H1 (cell line): ENCODE data around the gene KLF2. TPM values are rescaled to one million over a fixed set of nuclear protein-coding genes. Genes with fewer than 3 reads are reported as not detected.
A peak's percentile ranks its signal among the peaks of the same experiment; 100 is the strongest.

Experiments used
- CTCF ChIA-PET: fragments of 300-600 bp; sonication (Branson Sonifier 250); formaldehyde crosslinking; loops from one replicate; lab custom pipeline; 2021; ENCODE audit not compliant: partially characterized antibody; lab: Charles Lee
- POLR2A ChIA-PET: fragments of 300-600 bp; sonication (Branson Sonifier 250); formaldehyde crosslinking; loops from one replicate; lab custom pipeline; 2021; ENCODE audit warnings: inconsistent platforms; ENCODE audit not compliant: partially characterized antibody; lab: Charles Lee
- DNase-seq, 2 experiments: peaks; one replicate each; pipeline versions ENCODE4 v3.0.0 to v3.0.0-alpha.2; 2010 to 2022; ENCODE audit warnings: low spot score in 2 of 2, low read depth in 1 of 2, mixed read lengths in 1 of 2
- FAIRE-seq: peaks from 2 replicates; lab custom pipeline; 2011; peaks lifted over from hg19 to GRCh38; lab: Jason Lieb, UNC
- H2AFZ ChIP-seq: 2 replicates; pipeline ENCODE4 v1.8.1; 2012; ENCODE audit warnings: low read length, inconsistent platforms
- H2AK5ac ChIP-seq: 2 replicates; pipeline ENCODE4 v1.6.1; 2013; ENCODE audit warnings: low read depth, low read length
- H2BK120ac ChIP-seq: replicated peaks from 2 replicates; pipeline ENCODE3; 2013; ENCODE audit warnings: low read depth, low read length, inconsistent platforms
- H2BK12ac ChIP-seq: 2 replicates; pipeline ENCODE4 v1.6.1; 2013; ENCODE audit warnings: low read depth, low read length
- H2BK15ac ChIP-seq: 2 replicates; pipeline ENCODE4 v1.6.1; 2013; ENCODE audit warnings: low read length
- H2BK20ac ChIP-seq: 2 replicates; pipeline ENCODE4 v1.6.1; 2013; ENCODE audit warnings: low read length
- H2BK5ac ChIP-seq: 2 replicates; pipeline ENCODE4 v1.6.1; 2013; ENCODE audit warnings: low read depth, low read length
- H3K14ac ChIP-seq: 2 replicates; pipeline ENCODE4 v1.6.1; 2013; ENCODE audit warnings: inconsistent platforms; ENCODE audit not compliant: insufficient read length
- H3K18ac ChIP-seq: 2 replicates; pipeline ENCODE4 v1.6.1; 2013; ENCODE audit warnings: low read length; ENCODE audit errors: extremely low read depth
- H3K23ac ChIP-seq: 2 replicates; pipeline ENCODE4 v1.6.1; 2013; ENCODE audit warnings: inconsistent platforms; ENCODE audit not compliant: insufficient read length
- H3K23me2 ChIP-seq: 2 replicates; pipeline ENCODE4 v1.6.1; 2013; ENCODE audit warnings: low read depth, low read length
- H3K27ac ChIP-seq: 2 replicates; pipeline ENCODE4 v1.6.1; 2011; ENCODE audit warnings: low read depth, low read length, inconsistent platforms
- H3K27me3 ChIP-seq, 4 experiments: replicated peaks in 1 of 4; 1 replicate in 1 of 4; 2 replicates in 3 of 4; pipeline versions ENCODE4 v1.6.1 to v1.8.1; 2011 to 2013; ENCODE audit warnings: low read length in 3 of 4, mild to moderate bottlenecking in 3 of 4, inconsistent platforms in 2 of 4, mixed read lengths in 2 of 4, moderate library complexity in 1 of 4; ENCODE audit not compliant: control insufficient read depth in 3 of 4, insufficient read depth in 3 of 4; ENCODE audit errors: extremely low read depth in 1 of 4
- H3K36me3 ChIP-seq, 4 experiments: 2 replicates each; pipeline versions ENCODE4 v1.6.1 to v1.8.1; 2011 to 2013; ENCODE audit warnings: mild to moderate bottlenecking in 4 of 4, low read length in 3 of 4, moderate library complexity in 2 of 4, control low read depth in 1 of 4, inconsistent platforms in 1 of 4; ENCODE audit not compliant: insufficient read depth in 4 of 4, control insufficient read depth in 2 of 4
- H3K4ac ChIP-seq: replicated peaks from 2 replicates; pipeline ENCODE3; 2013; ENCODE audit warnings: low read length, low read depth, mixed read lengths, inconsistent platforms; ENCODE audit not compliant: insufficient read length
- H3K4me1 ChIP-seq, 4 experiments: replicated peaks in 1 of 4; 1 replicate in 1 of 4; 2 replicates in 3 of 4; pipeline versions ENCODE4 v1.6.1 to v1.8.1; 2011 to 2013; ENCODE audit warnings: low read length in 3 of 4, inconsistent platforms in 2 of 4, mixed read lengths in 1 of 4; ENCODE audit not compliant: insufficient read depth in 4 of 4, control insufficient read depth in 3 of 4
- H3K4me2 ChIP-seq, 2 experiments: 2 replicates each; pipeline versions ENCODE4 v1.6.1 to v1.8.1; 2011 to 2013; ENCODE audit warnings: low read depth in 2 of 2, low read length in 2 of 2, control low read depth in 1 of 2, inconsistent platforms in 1 of 2, mild to moderate bottlenecking in 1 of 2; ENCODE audit not compliant: insufficient read depth in 1 of 2
- H3K4me3 ChIP-seq, 4 experiments: fragments of 200-600, 300-600 bp in 1 of 4; sonication (generic), shearing (Covaris generic), sonication (Bioruptor Twin) in 1 of 4; 2 replicates each; pipeline versions ENCODE4 v1.5.1 to v1.8.1; 2011 to 2016; ENCODE audit warnings: low read length in 4 of 4, low read depth in 3 of 4, control low read depth in 2 of 4, inconsistent platforms in 2 of 4, mild to moderate bottlenecking in 2 of 4, mixed read lengths in 1 of 4, moderate library complexity in 1 of 4; ENCODE audit not compliant: insufficient read depth in 2 of 4; ENCODE audit errors: extremely low read depth in 1 of 4
- H3K56ac ChIP-seq: replicated peaks from 2 replicates; pipeline ENCODE3; 2013; ENCODE audit warnings: low read depth, mild to moderate bottlenecking, mixed read lengths, low read length, inconsistent platforms; ENCODE audit not compliant: insufficient read length
- H3K79me1 ChIP-seq: 2 replicates; pipeline ENCODE4 v1.6.1; 2013; ENCODE audit warnings: low read depth, low read length, control low read depth
- H3K79me2 ChIP-seq, 2 experiments: 2 replicates each; pipeline versions ENCODE4 v1.6.1 to v1.8.1; 2012 to 2013; ENCODE audit warnings: low read length in 2 of 2, mild to moderate bottlenecking in 2 of 2, inconsistent platforms in 1 of 2; ENCODE audit not compliant: insufficient read depth in 2 of 2, control insufficient read depth in 1 of 2
- H3K9ac ChIP-seq, 4 experiments: replicated peaks in 1 of 4; 1 replicate in 1 of 4; 2 replicates in 3 of 4; pipeline versions ENCODE4 v1.6.1 to v1.8.1; 2011 to 2013; ENCODE audit warnings: low read depth in 3 of 4, low read length in 3 of 4, control low read depth in 2 of 4, mild to moderate bottlenecking in 2 of 4, moderate library complexity in 2 of 4, inconsistent platforms in 1 of 4; ENCODE audit errors: extremely low read depth in 1 of 4
- H3K9me3 ChIP-seq, 2 experiments: 2 replicates each; pipeline versions ENCODE4 v1.6.1 to v1.8.1; 2012 to 2013; ENCODE audit warnings: mild to moderate bottlenecking in 2 of 2, moderate library complexity in 2 of 2, control low read depth in 1 of 2, inconsistent platforms in 1 of 2, low read depth in 1 of 2, low read length in 1 of 2, mixed read lengths in 1 of 2; ENCODE audit not compliant: insufficient read depth in 2 of 2
- H4K20me1 ChIP-seq, 2 experiments: replicated peaks in 1 of 2; 2 replicates each; pipeline versions ENCODE3 to v1.8.1; 2011 to 2013; ENCODE audit warnings: inconsistent platforms in 2 of 2, low read length in 2 of 2, mild to moderate bottlenecking in 1 of 2; ENCODE audit not compliant: insufficient read depth in 2 of 2, control insufficient read depth in 1 of 2
- H4K5ac ChIP-seq: 2 replicates; pipeline ENCODE4 v1.6.1; 2013; ENCODE audit warnings: low read length, low read depth, mixed read lengths, inconsistent platforms; ENCODE audit not compliant: insufficient read length
- H4K8ac ChIP-seq: 2 replicates; pipeline ENCODE4 v1.8.0; 2013; ENCODE audit warnings: mild to moderate bottlenecking, moderate library complexity, low read length, inconsistent platforms; ENCODE audit not compliant: insufficient read depth; ENCODE audit errors: extremely low read depth
- H4K91ac ChIP-seq: replicated peaks from 2 replicates; pipeline ENCODE3; 2013; ENCODE audit warnings: low read length, mixed read lengths, inconsistent platforms; ENCODE audit not compliant: insufficient read length
- RAD21 ChIP-seq, 2 experiments: IDR thresholded peaks in 1 of 2; conservative IDR thresholded peaks in 1 of 2; 2 replicates each; pipeline ENCODE4 v1.6.1; 2011; ENCODE audit warnings: low read depth in 2 of 2, low read length in 2 of 2, improper control_type of control experiment in 1 of 2, inconsistent platforms in 1 of 2, mild to moderate bottlenecking in 1 of 2, moderate library complexity in 1 of 2
- RNF2 ChIP-seq: fragments of 200-900, 300-1000 bp; sonication (generic); IDR thresholded peaks from 2 replicates; pipeline ENCODE4 v1.7.1; 2016; ENCODE audit warnings: borderline replicate concordance, low read depth, mild to moderate bottlenecking, antibody characterized with exemption, low read length; ENCODE audit not compliant: poor library complexity, severe bottlenecking; ENCODE audit errors: missing control alignments
- WGBS, 2 experiments: shearing (Covaris generic) in 1 of 2; methylation state at CpG; one replicate each; pipeline versions ENCODE4 v1.1.6 to v1.1.7; 2013 to 2015; ENCODE audit warnings: low lambda C conversion rate in 2 of 2, mixed read lengths in 2 of 2, inconsistent platforms in 1 of 2, low coverage in 1 of 2, missing lambda C conversion rate in 1 of 2; ENCODE audit not compliant: insufficient replicate concordance in 2 of 2, insufficient coverage in 1 of 2, insufficient read length in 1 of 2; ENCODE audit errors: extremely low coverage in 1 of 2, missing lambda C conversion rate in 1 of 2; 5-methylcytosine and 5-hydroxymethylcytosine counted together
- polyA plus RNA-seq, 7 experiments: library from polyadenylated mRNA; depleted of rRNA in 3 of 7; stranded (reverse) in 5 of 7; unstranded in 2 of 7; fragments of >200 nt in 5 of 7; fragments of 200-250 nt in 2 of 7; gene quantifications; 1 replicate in 5 of 7; 2 replicates in 1 of 7; 4 replicates in 1 of 7; pipeline versions ENCODE4 v1.2.1 to v1.2.3, GENCODE V29; 2011 to 2013; ENCODE audit warnings: missing spikeins in 2 of 7, mixed read lengths in 2 of 7
- total RNA-seq: library from RNA; stranded (reverse); fragmentation: NEBNext Ultra II Directional; extraction: Animal tissue kit (Norgen Biotek cat#: 25700); gene quantifications from 2 replicates; pipeline ENCODE4 v1.2.1, GENCODE V29; 2021
- TF ChIP-seq, protein P1 (sequence below), 3 experiments: IDR thresholded peaks; 1 replicate in 2 of 3; 2 replicates in 1 of 3; pipeline versions ENCODE4 v1.5.1 to v1.6.1; 2011; ENCODE audit warnings: low read length in 3 of 3, mild to moderate bottlenecking in 3 of 3, inconsistent platforms in 2 of 3, low read depth in 1 of 3, moderate library complexity in 1 of 3; ENCODE audit not compliant: insufficient read depth in 1 of 3; ENCODE audit errors: control extremely low read depth in 1 of 3

Gene KLF2
- total and polyA plus RNA-seq, 2 of the 8 experiments (the other 6 are each of a cell fraction or from before 2014, with no cell fraction given) = 0.19 to 0.33 TPM

DNA sequence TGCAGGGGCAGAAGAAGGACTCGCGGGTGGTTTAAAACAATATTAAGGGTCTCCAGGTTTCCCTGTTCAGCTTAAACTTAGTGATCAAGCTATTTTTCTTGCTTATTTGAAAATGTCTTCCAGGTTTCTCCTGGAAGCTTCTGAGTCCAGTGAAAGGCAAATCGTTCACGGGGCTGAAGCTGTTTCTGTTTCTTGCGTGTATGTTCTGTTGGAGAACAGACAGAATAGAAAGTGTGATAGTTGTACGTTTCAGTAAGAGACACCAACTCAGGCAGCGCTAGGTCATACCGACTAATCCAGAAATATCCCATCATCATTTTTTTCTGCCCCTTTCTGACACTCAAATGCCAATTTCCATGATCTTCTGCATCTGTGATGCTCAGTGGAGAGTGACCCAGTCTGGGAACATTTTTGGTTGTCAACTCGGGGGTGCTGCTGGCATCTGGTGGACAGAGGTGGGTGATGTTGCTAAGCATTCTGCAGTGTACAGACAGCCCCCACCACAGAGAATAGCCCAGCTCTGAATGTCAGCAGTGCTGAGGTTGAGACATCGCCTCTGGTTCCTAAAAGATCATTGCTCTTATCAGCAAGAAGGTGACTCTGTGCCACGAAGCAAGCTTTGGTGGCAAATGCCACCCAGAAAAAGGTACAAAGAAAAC, 4.3 kb downstream of the KLF2 start:
- Histone ChIP-seq H2BK120ac (no peak overlapping the region), H3K4me1 (peaks cover 0 to 6% (median 0%) of the 10 kb centered on the region in 4 experiments; a peak in 2 of 7 replicates), H2AFZ (no peak overlapping the region), H4K5ac (no peak overlapping the region), H3K23me2 (peaks cover 19% of the 10 kb centered on the region; the same call in 1 of the 2 replicates), H3K23ac (no peak overlapping the region), H2BK12ac (no peak overlapping the region), H4K91ac (no peak overlapping the region), H4K20me1 (peaks cover 0 to 4% of the 10 kb centered on the region in 2 experiments), H2BK15ac (no peak overlapping the region), H4K8ac (no peak overlapping the region), H3K79me2 (no peaks in the 10 kb centered on the region), H3K18ac (no peak overlapping the region), H3K4me2 (no peak overlapping the region), H3K4ac (no peak overlapping the region), H3K79me1 (no peaks in the 10 kb centered on the region), H3K4me3 (no peak overlapping the region), H2AK5ac (no peak overlapping the region), H2BK20ac (no peak overlapping the region), H3K9me3 (no peaks in the 10 kb centered on the region), H3K14ac (no peak overlapping the region), H2BK5ac (no peak overlapping the region), H3K36me3 (peaks cover 0 to 4% (median 0%) of the 10 kb centered on the region in 4 experiments; a peak in 1 of 8 replicates), H3K9ac (no peak overlapping the region), H3K27me3 (peaks cover 26 to 54% (median 51%) of the 10 kb centered on the region in 4 experiments), H3K56ac (no peak overlapping the region), H3K27ac (no peak overlapping the region)
- WGBS, 2 experiments = 91% methylated on average over 11 of the region's 11 CpGs; no CpG with 5 or more reads in 1 of the 2 experiments
- ChIA-PET POLR2A (interaction anchor here (0.6 to 2.1 kb wide), 4 partner anchors 19 to 204 kb away, joined by 3 to 6 read pairs (median 3); no protein-coding TSS in a partner anchor), CTCF (interaction anchor here (0.6 to 6.0 kb wide), 16 partner anchors 8 to 105 kb away, joined by 3 to 41 read pairs (median 4); no protein-coding TSS in a partner anchor)
- no peak for FAIRE-seq
- DNase-seq = no peak
- TF ChIP-seq, protein P1, sequence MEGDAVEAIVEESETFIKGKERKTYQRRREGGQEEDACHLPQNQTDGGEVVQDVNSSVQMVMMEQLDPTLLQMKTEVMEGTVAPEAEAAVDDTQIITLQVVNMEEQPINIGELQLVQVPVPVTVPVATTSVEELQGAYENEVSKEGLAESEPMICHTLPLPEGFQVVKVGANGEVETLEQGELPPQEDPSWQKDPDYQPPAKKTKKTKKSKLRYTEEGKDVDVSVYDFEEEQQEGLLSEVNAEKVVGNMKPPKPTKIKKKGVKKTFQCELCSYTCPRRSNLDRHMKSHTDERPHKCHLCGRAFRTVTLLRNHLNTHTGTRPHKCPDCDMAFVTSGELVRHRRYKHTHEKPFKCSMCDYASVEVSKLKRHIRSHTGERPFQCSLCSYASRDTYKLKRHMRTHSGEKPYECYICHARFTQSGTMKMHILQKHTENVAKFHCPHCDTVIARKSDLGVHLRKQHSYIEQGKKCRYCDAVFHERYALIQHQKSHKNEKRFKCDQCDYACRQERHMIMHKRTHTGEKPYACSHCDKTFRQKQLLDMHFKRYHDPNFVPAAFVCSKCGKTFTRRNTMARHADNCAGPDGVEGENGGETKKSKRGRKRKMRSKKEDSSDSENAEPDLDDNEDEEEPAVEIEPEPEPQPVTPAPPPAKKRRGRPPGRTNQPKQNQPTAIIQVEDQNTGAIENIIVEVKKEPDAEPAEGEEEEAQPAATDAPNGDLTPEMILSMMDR (IDR thresholded peaks at IDR 0.05; ENCODE audit: control extremely low read depth in 1 of 3, insufficient read depth in 1 of 3, low read depth in 1 of 3, low read length in 3 of 3) = peak in 1 of 3 experiments; percentile 19; a peak in 2 of 4 replicates
- TF ChIP-seq RNF2 (no peak), RAD21 (IDR thresholded peaks at IDR 0.05 in 1 of 2, conservative IDR thresholded peaks at IDR 0.05 in 1 of 2; ENCODE audit: low read depth in 2 of 2, low read length in 2 of 2) (peak; percentile 39 to 56)
